ENCODE data around the gene LANCL3. TPM values are rescaled to one million over a fixed set of nuclear protein-coding genes. Genes with fewer than 3 reads are reported as not detected.
A peak's percentile ranks its signal among the peaks of the same experiment; 100 is the strongest.

LANCL3 gene
- total RNA-seq, 1 experiment from 2014 or later: 0.36 TPM

DNA sequence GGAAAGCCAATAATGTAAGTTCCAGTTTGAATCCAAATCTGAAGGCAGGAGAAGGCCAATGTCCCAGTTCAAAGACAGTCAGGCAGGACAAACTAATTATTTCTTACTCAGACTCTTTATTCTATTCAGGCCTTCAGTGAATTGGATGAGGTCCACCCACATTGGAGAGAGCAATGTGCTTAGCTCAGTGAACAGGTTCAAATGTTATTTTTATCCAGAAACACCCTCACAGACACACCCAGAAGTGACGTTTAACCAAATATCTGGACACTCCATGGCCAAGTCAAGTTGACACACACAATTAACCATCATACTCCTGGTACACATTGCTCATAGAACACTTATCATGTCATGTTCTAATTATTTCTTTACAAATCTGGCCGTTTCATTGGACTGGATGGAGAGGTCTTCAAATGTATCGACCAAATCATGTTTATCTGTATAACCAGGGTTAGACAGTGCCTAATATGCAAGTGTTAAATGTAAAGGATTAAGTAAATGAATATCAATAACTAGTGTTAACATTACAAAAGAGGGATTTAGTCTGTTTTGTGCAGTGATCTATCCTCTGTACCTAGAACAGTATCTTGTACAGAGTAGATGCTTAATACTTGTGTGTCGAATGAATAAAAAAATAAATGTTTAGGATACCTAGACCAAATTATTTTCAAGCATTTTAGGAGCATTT, 87.0 kb downstream of the LANCL3 start:
- Histone ChIP-seq H3K36me3 (no peaks in the 10 kb centered on the region), H3K4me3 (no peak overlapping the region), H3K9me3 (no peaks in the 10 kb centered on the region), H3K27me3 (no peaks in the 10 kb centered on the region)
- no peak for DNase-seq

DNA sequence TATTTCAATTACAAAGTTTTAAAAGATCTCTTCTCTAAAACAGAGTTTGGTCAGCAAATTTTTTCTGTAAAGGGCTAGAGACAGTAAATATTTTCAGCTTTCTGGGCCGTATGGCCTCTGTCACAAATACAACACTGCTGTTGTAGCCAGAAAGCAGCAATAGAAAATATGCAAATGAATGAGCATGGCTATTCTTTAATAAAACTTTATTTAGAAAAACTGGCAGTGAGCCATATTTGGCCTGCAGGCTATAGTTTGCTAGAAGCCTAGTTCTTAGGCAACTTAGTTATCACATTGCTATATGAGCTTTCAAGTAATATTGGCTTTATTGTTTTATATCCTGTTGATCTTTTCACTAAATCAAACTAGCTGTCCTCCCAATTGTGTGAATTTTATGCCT, 87.6 kb downstream of the LANCL3 start:
- H3K4me3 ChIP-seq: no peak overlapping the region
- DNase-seq: no peak
- H3K36me3 ChIP-seq: no peaks in the 10 kb centered on the region
- H3K27me3 ChIP-seq: no peaks in the 10 kb centered on the region
- H3K9me3 ChIP-seq: no peaks in the 10 kb centered on the region

DNA sequence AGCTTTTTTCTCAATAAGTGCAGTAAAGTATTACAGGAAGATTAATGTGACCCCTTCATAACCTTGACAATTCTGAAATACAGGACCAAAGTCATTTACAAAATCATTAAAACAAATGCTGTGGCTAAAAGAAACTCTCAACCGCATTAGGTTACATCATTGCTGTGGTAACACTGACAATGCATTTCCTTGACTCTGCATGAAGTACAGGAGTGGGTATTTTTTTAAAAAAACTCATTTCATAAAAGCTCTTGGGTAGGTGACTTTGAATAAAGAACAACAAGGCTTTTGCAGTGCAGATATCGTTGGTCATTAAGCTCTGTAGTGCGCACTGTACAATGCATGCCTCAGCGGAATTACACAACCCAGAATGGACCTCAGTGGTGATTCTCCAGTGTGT, 90.7 kb downstream of the LANCL3 start:
- no peaks in the 10 kb centered on the region for H3K36me3 ChIP-seq
- no peak for DNase-seq
- no peaks in the 10 kb centered on the region for H3K27me3 ChIP-seq
- no peaks in the 10 kb centered on the region for H3K9me3 ChIP-seq
- H3K4me3 ChIP-seq: no peak overlapping the region

DNA sequence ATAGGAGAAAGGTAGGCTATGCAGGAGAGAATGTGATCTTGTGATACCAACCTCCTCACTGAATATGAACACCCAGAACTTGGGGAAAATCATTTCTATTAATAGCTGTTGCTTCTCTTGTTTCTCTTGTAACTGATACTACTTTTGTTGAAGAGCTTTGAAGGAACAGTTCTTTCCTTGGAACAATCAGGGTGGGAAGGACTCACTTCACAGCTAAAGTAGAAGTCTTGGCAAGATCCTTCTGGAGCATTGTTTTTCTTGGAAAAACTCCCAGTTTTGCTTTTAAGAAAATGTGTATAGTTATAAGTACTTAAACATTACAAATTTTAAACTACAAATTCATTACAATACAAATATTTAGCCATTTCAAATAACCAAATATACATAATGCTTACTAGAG, 95.1 kb downstream of the LANCL3 start:
- Histone ChIP-seq H3K27me3 (no peaks in the 10 kb centered on the region), H3K4me3 (no peak overlapping the region), H3K9me3 (no peaks in the 10 kb centered on the region), H3K36me3 (no peaks in the 10 kb centered on the region)
- no peak for DNase-seq

DNA sequence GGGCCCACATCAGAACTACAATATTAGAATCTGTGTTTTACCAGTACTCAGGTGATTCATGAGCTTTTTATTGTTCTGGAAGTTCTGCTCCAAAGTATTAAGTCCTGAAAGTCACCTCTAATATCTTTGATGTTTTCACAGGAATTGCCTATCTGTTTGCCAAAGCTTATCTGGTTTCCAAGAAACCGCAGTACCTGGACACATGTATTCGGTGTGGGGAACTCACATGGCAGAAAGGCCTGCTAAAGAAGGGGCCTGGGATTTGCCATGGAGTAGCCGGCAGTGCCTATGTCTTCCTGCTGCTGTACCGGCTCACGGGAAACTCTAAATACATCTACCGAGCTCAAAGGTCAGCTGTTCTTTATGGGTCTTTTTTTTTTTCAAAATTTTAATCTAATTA, 95.7 kb downstream of the LANCL3 start:
- no peak overlapping the region for H3K4me3 ChIP-seq
- no peak for DNase-seq
- no peaks in the 10 kb centered on the region for H3K9me3 ChIP-seq
- H3K27me3 ChIP-seq: no peaks in the 10 kb centered on the region
- H3K36me3 ChIP-seq: no peaks in the 10 kb centered on the region

DNA sequence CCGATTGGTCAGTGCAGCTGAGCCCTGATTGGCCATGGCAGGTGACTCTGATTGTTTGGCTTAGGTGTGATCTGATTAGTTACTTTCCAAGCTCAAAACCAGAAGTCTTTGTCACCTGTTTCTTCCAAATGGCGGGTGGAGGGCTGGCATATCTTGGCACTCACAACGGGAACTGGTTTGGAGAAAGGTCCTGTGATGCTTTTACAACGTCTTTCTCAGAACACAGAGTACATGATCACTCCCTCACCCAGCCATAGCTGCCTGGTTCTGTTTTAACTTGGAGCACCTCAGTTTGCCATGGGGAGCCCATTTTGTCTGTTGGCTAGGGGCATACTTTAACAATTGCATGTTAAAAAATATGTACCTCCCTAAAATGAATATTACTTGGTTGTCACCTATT, 101.1 kb downstream of the LANCL3 start:
- no peak for DNase-seq
- no peaks in the 10 kb centered on the region for H3K9me3 ChIP-seq
- H3K36me3 ChIP-seq: no peaks in the 10 kb centered on the region
- no peak overlapping the region for H3K4me3 ChIP-seq
- no peaks in the 10 kb centered on the region for H3K27me3 ChIP-seq

DNA sequence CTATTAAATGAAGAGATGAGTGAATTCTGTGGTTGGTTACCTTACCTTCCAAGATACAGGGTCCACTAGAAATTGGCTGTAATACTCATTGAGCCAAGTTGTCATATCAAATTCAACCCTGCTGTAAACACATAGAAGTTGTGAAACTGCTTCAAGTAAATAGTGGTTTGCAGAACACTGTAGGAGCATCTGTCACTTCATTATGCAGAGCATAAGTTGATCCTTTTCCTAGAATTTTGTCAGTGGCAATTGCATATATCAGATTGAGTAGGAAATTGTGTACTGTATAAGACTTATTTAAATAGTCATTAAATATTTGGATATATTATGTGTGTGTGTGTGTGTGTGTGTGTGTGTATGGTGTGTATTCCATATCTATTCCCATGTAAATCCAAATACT, 105.3 kb downstream of the LANCL3 start:
- H3K9me3 ChIP-seq: no peaks in the 10 kb centered on the region
- no peak for DNase-seq
- H3K4me3 ChIP-seq: no peak overlapping the region
- no peaks in the 10 kb centered on the region for H3K27me3 ChIP-seq
- H3K36me3 ChIP-seq: no peaks in the 10 kb centered on the region

DNA sequence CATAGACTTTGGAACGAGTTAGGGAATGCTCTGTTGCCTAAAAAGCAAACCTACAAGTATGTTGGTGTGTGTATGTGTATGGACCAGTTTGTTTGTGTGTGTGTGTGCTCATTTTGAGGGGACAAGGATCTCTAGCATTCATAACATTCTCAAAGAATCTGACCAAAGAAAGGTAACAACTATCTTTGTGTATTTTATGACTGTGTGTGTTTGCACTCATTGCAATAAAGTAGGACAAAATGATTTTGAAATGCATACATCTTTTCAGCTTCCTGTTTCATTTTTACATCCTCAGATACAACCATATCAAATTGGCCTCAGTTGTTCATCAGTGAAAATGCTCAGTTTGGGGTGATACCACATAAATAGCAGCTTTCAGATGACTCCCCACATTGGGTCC, 105.8 kb downstream of the LANCL3 start:
- DNase-seq: no peak
- H3K4me3 ChIP-seq: no peak overlapping the region
- no peaks in the 10 kb centered on the region for H3K27me3 ChIP-seq

DNA sequence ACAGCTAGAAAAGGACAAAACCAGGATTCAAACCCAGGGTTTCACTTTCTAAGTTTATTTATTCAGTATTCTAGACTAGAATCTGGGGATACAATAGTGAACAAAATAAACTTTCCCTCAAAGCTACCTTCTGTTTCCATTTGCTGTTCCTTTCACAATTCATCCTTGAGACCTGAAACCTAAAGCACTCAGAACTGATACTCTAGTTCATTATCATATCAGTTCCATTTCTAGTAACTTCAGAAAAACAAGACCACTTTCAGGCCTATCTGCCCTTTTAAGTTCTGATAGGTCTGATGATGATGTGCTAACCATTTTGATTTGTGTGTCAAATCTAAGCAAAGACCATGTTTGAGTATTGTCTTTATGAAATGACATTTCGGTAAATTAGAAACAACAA, 106.3 kb downstream of the LANCL3 start:
- Histone ChIP-seq H3K27me3 (no peaks in the 10 kb centered on the region), H3K36me3 (no peaks in the 10 kb centered on the region), H3K9me3 (no peaks in the 10 kb centered on the region), H3K4me3 (no peak overlapping the region)
- no peak for DNase-seq

More for the DNA sequence above, 105.8 kb downstream of the LANCL3 start:
- Histone ChIP-seq H3K36me3 (no peaks in the 10 kb centered on the region), H3K9me3 (no peaks in the 10 kb centered on the region)

DNA sequence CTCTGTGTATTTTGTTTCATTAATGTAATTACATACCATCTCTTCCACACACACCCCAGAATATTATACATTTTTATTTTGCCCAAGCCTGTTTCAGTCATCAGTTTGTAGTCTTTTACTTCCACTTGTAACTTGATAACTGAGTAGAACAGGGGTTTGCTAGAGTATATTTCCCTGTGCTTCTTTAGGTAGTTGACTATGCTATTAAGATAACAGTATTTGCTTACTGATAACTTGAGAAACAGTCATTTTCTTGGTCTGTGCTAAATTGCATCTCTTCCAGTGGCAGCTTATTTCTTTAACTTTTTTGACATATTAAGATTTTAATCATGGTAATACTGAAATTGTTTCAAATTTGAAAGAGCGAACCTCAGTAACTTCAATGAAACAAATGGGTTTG, 107.1 kb downstream of the LANCL3 start:
- Histone ChIP-seq H3K27me3 (no peaks in the 10 kb centered on the region), H3K9me3 (no peaks in the 10 kb centered on the region), H3K4me3 (no peak overlapping the region), H3K36me3 (no peaks in the 10 kb centered on the region)
- DNase-seq: no peak

DNA sequence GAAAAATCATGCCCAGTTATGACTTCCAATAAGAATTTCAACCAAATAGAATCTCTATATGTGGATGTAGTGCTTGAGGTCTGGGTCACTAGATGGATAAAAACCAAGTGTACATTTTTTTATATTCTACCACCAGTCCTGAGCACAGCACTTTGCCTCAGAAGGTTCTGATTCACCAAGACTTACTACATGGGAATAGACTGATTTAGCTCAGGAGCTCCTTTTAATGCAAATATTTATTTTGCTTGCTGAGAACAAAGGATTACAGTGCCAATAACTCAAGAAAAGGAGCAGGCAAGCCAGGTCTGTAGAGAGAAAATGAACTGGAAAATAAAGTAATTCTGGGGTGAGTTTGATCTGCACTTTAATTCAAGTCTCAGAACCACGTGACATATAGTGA, 107.8 kb downstream of the LANCL3 start:
- DNase-seq: no peak
- Histone ChIP-seq H3K27me3 (no peaks in the 10 kb centered on the region), H3K4me3 (no peak overlapping the region), H3K9me3 (no peaks in the 10 kb centered on the region), H3K36me3 (no peaks in the 10 kb centered on the region)

DNA sequence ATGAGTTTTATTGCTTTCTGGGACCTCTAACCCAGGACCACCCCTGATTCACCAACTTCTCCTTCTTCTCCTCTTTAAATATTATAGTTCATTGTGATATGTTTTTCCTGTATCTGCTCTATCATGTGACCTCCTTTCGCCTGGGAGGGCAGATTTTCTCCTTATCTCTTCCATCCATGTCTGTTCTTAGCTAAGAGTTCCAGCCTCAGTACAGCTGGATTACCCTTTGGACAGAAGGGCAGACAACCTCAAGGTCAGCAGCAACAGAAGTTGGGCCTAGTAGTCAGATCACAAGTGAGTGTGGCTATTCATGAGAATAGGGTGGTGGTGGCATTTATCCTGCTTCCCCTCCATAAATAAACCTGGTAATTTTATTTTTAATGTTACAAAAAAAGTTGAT, 108.4 kb downstream of the LANCL3 start:
- DNase-seq: no peak
- Histone ChIP-seq H3K27me3 (no peaks in the 10 kb centered on the region), H3K9me3 (no peaks in the 10 kb centered on the region)

DNA sequence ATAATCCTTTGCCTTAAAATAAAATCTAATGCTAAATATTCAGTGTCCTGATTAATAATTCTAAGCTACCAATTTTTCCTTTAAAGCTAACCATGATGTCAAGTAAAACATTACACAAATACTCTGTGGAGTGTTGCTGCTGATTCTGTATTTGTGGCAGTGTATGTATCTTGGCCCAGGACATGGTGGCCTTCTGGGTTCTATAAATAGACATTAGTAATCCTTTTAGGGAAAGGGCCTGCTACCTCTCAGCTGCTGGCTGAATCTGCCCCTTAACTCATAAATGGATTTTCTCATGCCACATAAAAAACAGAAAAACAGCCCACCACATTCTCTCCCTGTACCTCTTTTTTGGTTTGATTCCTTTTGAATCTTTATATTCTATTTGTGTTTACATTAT, 113.0 kb downstream of the LANCL3 start:
- Histone ChIP-seq H3K36me3 (no peaks in the 10 kb centered on the region), H3K27me3 (no peaks in the 10 kb centered on the region), H3K9me3 (no peaks in the 10 kb centered on the region), H3K4me3 (no peak overlapping the region)
- no peak for DNase-seq

More for the DNA sequence above, 108.4 kb downstream of the LANCL3 start:
- Histone ChIP-seq H3K4me3 (no peak overlapping the region), H3K36me3 (no peaks in the 10 kb centered on the region)

DNA sequence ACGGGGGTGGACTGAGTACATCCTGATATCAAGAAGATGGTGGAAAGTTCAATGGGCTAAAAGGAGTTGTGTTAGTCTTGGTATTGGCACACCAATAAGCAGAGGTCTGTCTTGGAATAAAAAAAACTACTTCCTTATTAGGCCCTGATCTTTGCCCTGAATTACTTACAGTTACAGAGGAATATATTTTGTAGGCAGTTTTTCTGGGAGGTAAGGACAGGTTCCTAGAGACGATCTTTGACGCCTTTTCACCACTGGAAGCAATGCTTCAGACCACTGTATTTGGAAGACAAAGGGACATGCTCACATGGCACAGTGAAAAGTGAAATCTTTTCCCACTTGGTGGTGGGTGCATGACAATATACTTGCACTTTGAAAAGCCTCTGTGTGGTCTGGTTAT, 113.5 kb downstream of the LANCL3 start:
- H3K36me3 ChIP-seq: no peaks in the 10 kb centered on the region
- no peak for DNase-seq
- H3K27me3 ChIP-seq: no peaks in the 10 kb centered on the region
- H3K9me3 ChIP-seq: no peaks in the 10 kb centered on the region
- H3K4me3 ChIP-seq: peak overlapping the region; percentile 46

DNA sequence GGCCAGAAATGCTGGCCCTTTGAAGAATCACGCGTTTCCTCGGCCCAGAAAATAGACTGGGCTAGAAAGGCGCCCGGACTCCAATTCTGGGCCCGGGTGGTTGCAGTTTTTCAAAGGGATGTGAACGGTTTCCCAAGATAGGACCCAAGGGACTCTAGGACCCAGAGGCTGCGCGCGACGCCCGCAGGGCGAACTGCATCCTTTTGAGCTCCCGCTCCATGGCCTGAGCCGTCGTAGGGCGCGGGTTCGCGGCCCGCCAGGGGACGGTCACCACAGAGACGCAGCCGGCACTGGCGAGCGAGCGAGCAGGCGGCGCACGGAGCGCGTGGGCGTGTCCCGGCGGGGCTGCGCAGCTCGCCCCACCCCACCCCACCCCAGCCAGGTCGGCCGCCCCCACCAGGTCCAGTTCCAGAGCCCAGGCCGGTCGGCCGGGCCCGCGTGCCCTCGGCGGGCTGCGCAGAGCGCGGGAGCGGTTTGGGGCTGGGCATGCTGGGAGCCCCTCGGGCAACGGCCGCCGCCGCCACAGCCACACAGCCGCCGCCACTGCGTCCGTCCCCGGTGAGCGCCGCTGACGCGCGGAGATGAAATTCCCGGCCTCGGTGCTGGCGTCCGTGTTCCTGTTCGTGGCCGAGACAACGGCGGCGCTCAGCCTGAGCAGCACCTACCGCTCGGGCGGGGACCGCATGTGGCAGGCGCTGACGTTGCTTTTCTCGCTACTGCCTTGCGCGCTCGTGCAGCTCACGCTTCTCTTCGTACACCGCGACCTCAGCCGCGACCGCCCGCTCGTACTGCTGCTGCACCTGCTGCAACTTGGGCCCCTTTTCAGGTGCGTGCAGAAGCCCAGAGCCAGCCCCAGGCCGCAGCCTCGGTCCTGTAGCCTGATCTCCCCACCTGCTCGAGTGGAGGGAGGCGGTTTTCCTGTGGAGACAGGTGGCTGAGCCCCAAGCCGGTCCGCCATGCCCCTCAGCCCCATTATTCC, 114.2 kb downstream of the LANCL3 start, which contains the start of gene XK:
TSS of gene XK (plus strand) at position 411 of the 979 bp plus-strand sequence. CDS start at position 582, 171 bp downstream.
- H3K9me3 ChIP-seq: no peaks in the 10 kb centered on the region
- peak; percentile 74 for DNase-seq
- H3K4me3 ChIP-seq: peak within 1 kb of the TSS; percentile 46
- no peaks in the 10 kb centered on the region for H3K36me3 ChIP-seq
- no peaks in the 10 kb centered on the region for H3K27me3 ChIP-seq

DNA sequence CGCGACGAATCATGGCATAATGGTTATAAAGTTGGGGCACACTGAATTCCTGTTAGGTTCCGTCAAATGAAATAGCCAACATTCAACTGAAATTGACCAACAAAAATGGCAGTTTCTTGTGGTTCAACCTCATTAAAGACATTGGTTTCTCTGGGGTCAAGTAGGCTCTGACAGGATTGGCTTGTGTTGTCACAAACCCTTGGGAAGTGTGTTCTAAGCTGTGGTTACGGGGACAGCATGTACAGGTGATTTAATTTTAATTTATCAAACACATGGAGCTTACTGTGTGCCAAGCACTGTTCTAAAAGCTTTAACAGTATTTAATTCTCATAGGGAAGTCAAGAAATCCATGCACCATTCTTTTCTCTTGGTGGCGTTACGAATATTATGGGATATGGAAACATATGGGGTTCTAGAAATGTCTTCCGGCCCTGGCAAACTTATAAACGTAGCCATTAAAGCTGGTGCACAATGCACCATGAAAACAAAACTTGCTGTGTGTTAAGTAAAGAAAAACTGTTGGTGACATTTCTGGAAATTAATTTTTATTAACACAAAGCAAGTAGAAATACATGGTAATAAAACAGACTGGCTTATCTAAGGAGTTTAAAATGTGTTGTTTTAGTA, 115.0 kb downstream of the LANCL3 start:
- H3K9me3 ChIP-seq: no peaks in the 10 kb centered on the region
- peak overlapping the region; percentile 46 for H3K4me3 ChIP-seq
- no peaks in the 10 kb centered on the region for H3K27me3 ChIP-seq
- no peaks in the 10 kb centered on the region for H3K36me3 ChIP-seq
- no peak for DNase-seq

DNA sequence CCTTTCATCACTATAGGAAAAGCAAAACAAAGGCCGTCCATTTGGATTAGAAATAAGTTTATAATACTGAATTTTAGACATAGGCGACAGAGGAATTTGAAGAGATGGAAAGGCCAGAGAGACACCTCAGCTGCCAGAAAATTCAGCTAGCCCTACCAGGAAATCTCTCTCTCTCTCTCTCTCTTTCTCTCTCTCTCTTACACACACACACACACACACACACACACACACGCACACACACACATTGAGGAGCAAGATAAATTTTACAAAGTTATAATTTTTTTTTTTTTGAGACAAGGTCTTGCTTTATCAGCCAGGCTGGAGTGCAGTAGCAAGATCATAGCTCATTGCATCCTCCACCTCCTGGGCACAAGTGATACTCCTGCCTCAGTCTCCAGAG, 115.5 kb downstream of the LANCL3 start:
- no peaks in the 10 kb centered on the region for H3K27me3 ChIP-seq
- DNase-seq: no peak
- H3K36me3 ChIP-seq: no peaks in the 10 kb centered on the region
- H3K9me3 ChIP-seq: no peaks in the 10 kb centered on the region
- H3K4me3 ChIP-seq: no peak overlapping the region

Measured in MG63 (cell line).